Esophagus muscularis mucosa (tissue), 4 donors: ENCODE data around the gene MAF. TPM values are rescaled to one million over a fixed set of nuclear protein-coding genes. Genes with fewer than 3 reads are reported as not detected.

Source experiments
- DNase-seq: peaks from one replicate; pipeline ENCODE4 v3.0.0-alpha.2; 2017; ENCODE audit errors: extremely low spot score
- H3K27ac ChIP-seq, 4 donors: fragments of 200-600 bp; sonication (generic); replicated peaks in 1 of 4; 1 replicate in 3 of 4; 2 replicates in 1 of 4; pipeline ENCODE4 v1.5.1; 2016 to 2019; ENCODE audit warnings: mild to moderate bottlenecking in 1 of 4
- H3K27me3 ChIP-seq, 4 donors: fragments of 200-600 bp; sonication (generic); one replicate each; pipeline versions ENCODE4 v1.5.1 to v1.6.0; 2016 to 2019
- H3K36me3 ChIP-seq, 4 donors: fragments of 200-600 bp; sonication (generic); one replicate each; pipeline ENCODE4 v1.5.1; 2016 to 2019
- H3K4me1 ChIP-seq, 4 donors: fragments of 200-600 bp; sonication (generic); one replicate each; pipeline ENCODE4 v1.5.1; 2016 to 2019
- H3K4me3 ChIP-seq, 4 donors: fragments of 200-600 bp; sonication (generic); 1 replicate in 2 of 4; 2 replicates in 2 of 4; pipeline ENCODE4 v1.5.1; 2016 to 2019; ENCODE audit warnings: mild to moderate bottlenecking in 4 of 4, moderate library complexity in 1 of 4
- H3K9me3 ChIP-seq, 4 donors: fragments of 200-600 bp; sonication (generic); 1 replicate in 3 of 4; 2 replicates in 1 of 4; pipeline ENCODE4 v1.5.1; 2016 to 2019
- CTCF ChIP-seq, 3 experiments: fragments of 200-600 bp in 2 of 3; fragments of 450-650 bp in 1 of 3; sonication (generic) in 2 of 3; IDR thresholded peaks; one replicate each; pipeline ENCODE4 v1.5.1; 2017 to 2019; ENCODE audit warnings: antibody characterized with exemption in 3 of 3, mild to moderate bottlenecking in 2 of 3, moderate library complexity in 1 of 3
- EP300 ChIP-seq: sonication (generic); formaldehyde crosslinking; IDR thresholded peaks from one replicate; pipeline ENCODE4 v1.6.1; 2017; ENCODE audit warnings: antibody characterized with exemption
- POLR2A ChIP-seq: fragments of 450-650 bp; IDR thresholded peaks from one replicate; pipeline ENCODE4 v1.6.1; 2017; ENCODE audit warnings: antibody characterized with exemption, moderate library complexity, mild to moderate bottlenecking, low read depth
- POLR2AphosphoS5 ChIP-seq, 2 donors: sonication (generic); formaldehyde crosslinking; IDR thresholded peaks; one replicate each; pipeline ENCODE4 v1.6.1; 2017; ENCODE audit warnings: antibody characterized with exemption in 2 of 2
- WGBS: methylation state at CpG from one replicate; pipeline ENCODE4 v1.1.5; 2018; 5-methylcytosine and 5-hydroxymethylcytosine counted together
- intact Hi-C: fragments of 100-400 bp; cut with DNase I; formaldehyde crosslinking; loops from one replicate; pipeline ENCODE4 v1.15.1; 2023
- total RNA-seq, 4 donors: library from RNA; depleted of rRNA; stranded (reverse); fragments of >200 nt; gene quantifications; one replicate each; pipeline versions ENCODE4 v1.1.0 to v1.2.1, GENCODE V29; 2016

Gene MAF
- total RNA-seq, 4 donors from 2014 or later, result 30.4 to 55.1 (median 40.8) TPM

- Histone ChIP-seq H3K9me3 (no peaks in the 10 kb centered on the region), H3K27ac (no peak overlapping the region), H3K27me3 (no peaks in the 10 kb centered on the region), H3K4me3 (no peak overlapping the region), H3K36me3 (no peaks in the 10 kb centered on the region), H3K4me1 (no peaks in the 10 kb centered on the region)
- intact Hi-C loops, result no loop called here
- no peak for DNase-seq
- TF ChIP-seq POLR2A (no peak), CTCF (IDR thresholded peaks at IDR 0.05) (no peak), POLR2AphosphoS5 (IDR thresholded peaks at IDR 0.05) (no peak), EP300 (no peak)
- 72% methylated on average over 5 of the region's 5 CpGs for WGBS
Observed at GRCh38 chr16:79618041-79618691, 17.6 kb upstream of the MAF start.

GRCh38 chr16:79613009-79613408 is 12.5 kb upstream of the MAF start:
- TF ChIP-seq CTCF (IDR thresholded peaks at IDR 0.05) (no peak), EP300 (no peak), POLR2AphosphoS5 (IDR thresholded peaks at IDR 0.05) (no peak), POLR2A (no peak)
- H3K36me3 ChIP-seq, result no peaks in the 10 kb centered on the region
- H3K4me3 ChIP-seq, result no peak overlapping the region
- peaks cover 0 to 26% (median 0%) of the 10 kb centered on the region in 4 donors for H3K27me3 ChIP-seq
- H3K4me1 ChIP-seq, result peaks cover 0 to 3% (median 0%) of the 10 kb centered on the region in 4 donors
- WGBS, result 84% methylated on average over 4 of the region's 4 CpGs
- no peak overlapping the region for H3K27ac ChIP-seq
- intact Hi-C loops, result no loop called here
- no peaks in the 10 kb centered on the region for H3K9me3 ChIP-seq
- DNase-seq, result no peak

GRCh38 chr16:79612207-79612606 is 11.7 kb upstream of the MAF start:
- peaks cover 0 to 26% (median 0%) of the 10 kb centered on the region in 4 donors for H3K27me3 ChIP-seq
- no peak overlapping the region for H3K27ac ChIP-seq
- peaks cover 0 to 11% (median 3%) of the 10 kb centered on the region in 4 donors for H3K4me1 ChIP-seq
- TF ChIP-seq EP300, result no peak
- TF ChIP-seq POLR2A, result no peak
- TF ChIP-seq CTCF (IDR thresholded peaks at IDR 0.05), result no peak
- TF ChIP-seq POLR2AphosphoS5 (IDR thresholded peaks at IDR 0.05), result no peak
- H3K36me3 ChIP-seq, result no peaks in the 10 kb centered on the region
- DNase-seq, result no peak
- WGBS, result 97% methylated on average over 2 of the region's 2 CpGs
- H3K4me3 ChIP-seq, result no peak overlapping the region
- H3K9me3 ChIP-seq, result no peaks in the 10 kb centered on the region
- intact Hi-C loops, result no loop called here

GRCh38 chr16:79610771-79611170 is 10.2 kb upstream of the MAF start:
- H3K36me3 ChIP-seq, result no peaks in the 10 kb centered on the region
- H3K27me3 ChIP-seq, result peaks cover 0 to 26% (median 0%) of the 10 kb centered on the region in 4 donors
- H3K27ac ChIP-seq, result no peak overlapping the region
- 98% methylated on average over 4 of the region's 4 CpGs for WGBS
- intact Hi-C loops, result no loop called here
- DNase-seq, result no peak
- no peak overlapping the region for H3K4me3 ChIP-seq
- TF ChIP-seq EP300 (no peak), CTCF (IDR thresholded peaks at IDR 0.05) (no peak), POLR2AphosphoS5 (IDR thresholded peaks at IDR 0.05) (no peak)
- H3K4me1 ChIP-seq, result peaks cover 0 to 11% (median 3%) of the 10 kb centered on the region in 4 donors
- H3K9me3 ChIP-seq, result no peaks in the 10 kb centered on the region

- Histone ChIP-seq H3K27ac (no peak overlapping the region), H3K9me3 (no peaks in the 10 kb centered on the region), H3K4me3 (no peak overlapping the region), H3K27me3 (peaks cover 0 to 26% (median 0%) of the 10 kb centered on the region in 4 donors), H3K36me3 (no peaks in the 10 kb centered on the region), H3K4me1 (peaks cover 0 to 11% (median 3%) of the 10 kb centered on the region in 4 donors)
- intact Hi-C loops, result loop anchor here (10.0 kb wide), 1 partner anchor 535 kb away; no protein-coding TSS in a partner anchor
- no peak for DNase-seq
- TF ChIP-seq POLR2AphosphoS5 (IDR thresholded peaks at IDR 0.05) (no peak), POLR2A (no peak), EP300 (no peak), CTCF (IDR thresholded peaks at IDR 0.05) (no peak)
- WGBS, result 76% methylated on average over 7 of the region's 7 CpGs
Observed at GRCh38 chr16:79609861-79610260, 9.3 kb upstream of the MAF start.
